HUDEP-2 (cell line): ENCODE data around the gene CAMKK2.
A peak's percentile ranks its signal among the peaks of the same experiment; 100 is the strongest.
"Not testable (repeated sequence)": the region's sequence is repeated elsewhere in the genome, so short reads cannot be mapped to it uniquely, and the experiment has no call there.

Experiments
- DNase-seq, 76 experiments: peaks; one replicate each; lab custom pipeline; 2025; ENCODE audit not compliant: unreplicated experiment in 76 of 76; lab: John Stamatoyannopoulos, UW

The CAMKK2 gene

GRCh38 chr12:121299662-121300061 lies 3.2 kb upstream of the CAMKK2 start:
- no peak for DNase-seq

GRCh38 chr12:121298411-121298810 lies 1.9 kb upstream of the CAMKK2 start:
- not testable (repeated sequence) for DNase-seq

GRCh38 chr12:121297435-121297991 lies 1.0 kb upstream of the CAMKK2 start:
- DNase-seq: peak in 14 of 76 experiments; percentile 2 to 40 (median 21)

- DNase-seq: peak in 15 of 76 experiments; percentile 7 to 38 (median 18)
Measured at GRCh38 chr12:121295746-121296617, 527 bp downstream of the CAMKK2 start.

- DNase-seq: peak in 2 of 76 experiments; percentile 3 to 18
Measured at GRCh38 chr12:121295116-121295745, 1.3 kb downstream of the CAMKK2 start.

GRCh38 chr12:121294151-121294889 lies 2.2 kb downstream of the CAMKK2 start:
- no peak for DNase-seq

- no peak for DNase-seq
Measured at GRCh38 chr12:121293603-121294002, 2.9 kb downstream of the CAMKK2 start.

GRCh38 chr12:121290410-121290809 lies 6.1 kb downstream of the CAMKK2 start:
- DNase-seq: no peak

GRCh38 chr12:121289962-121290361 lies 6.5 kb downstream of the CAMKK2 start:
- no peak for DNase-seq

- DNase-seq: no peak
Measured at GRCh38 chr12:121288986-121289385, 7.5 kb downstream of the CAMKK2 start.

- no peak for DNase-seq
Measured at GRCh38 chr12:121288158-121288845, 8.2 kb downstream of the CAMKK2 start.

- no peak for DNase-seq
Measured at GRCh38 chr12:121287267-121287954, 9.1 kb downstream of the CAMKK2 start.

GRCh38 chr12:121285856-121286255 lies 10.7 kb downstream of the CAMKK2 start:
- no peak for DNase-seq

GRCh38 chr12:121284551-121285390 lies 11.7 kb downstream of the CAMKK2 start:
- DNase-seq: no peak

GRCh38 chr12:121283841-121284240 lies 12.7 kb downstream of the CAMKK2 start:
- DNase-seq: no peak

GRCh38 chr12:121283388-121283787 lies 13.1 kb downstream of the CAMKK2 start:
- no peak for DNase-seq

- DNase-seq: peak in 68 of 76 experiments; percentile 1 to 76 (median 48)
Measured at GRCh38 chr12:121282910-121283309, 13.6 kb downstream of the CAMKK2 start.

GRCh38 chr12:121282072-121282742 lies 14.3 kb downstream of the CAMKK2 start:
- no peak for DNase-seq
